ENCODE results near the gene ARL14.
A peak's percentile ranks its signal among the peaks of the same experiment; 100 is the strongest.
"Not testable (repeated sequence)": the region's sequence is repeated elsewhere in the genome, so short reads cannot be mapped to it uniquely, and the experiment has no call there.

Gene ARL14

DNA sequence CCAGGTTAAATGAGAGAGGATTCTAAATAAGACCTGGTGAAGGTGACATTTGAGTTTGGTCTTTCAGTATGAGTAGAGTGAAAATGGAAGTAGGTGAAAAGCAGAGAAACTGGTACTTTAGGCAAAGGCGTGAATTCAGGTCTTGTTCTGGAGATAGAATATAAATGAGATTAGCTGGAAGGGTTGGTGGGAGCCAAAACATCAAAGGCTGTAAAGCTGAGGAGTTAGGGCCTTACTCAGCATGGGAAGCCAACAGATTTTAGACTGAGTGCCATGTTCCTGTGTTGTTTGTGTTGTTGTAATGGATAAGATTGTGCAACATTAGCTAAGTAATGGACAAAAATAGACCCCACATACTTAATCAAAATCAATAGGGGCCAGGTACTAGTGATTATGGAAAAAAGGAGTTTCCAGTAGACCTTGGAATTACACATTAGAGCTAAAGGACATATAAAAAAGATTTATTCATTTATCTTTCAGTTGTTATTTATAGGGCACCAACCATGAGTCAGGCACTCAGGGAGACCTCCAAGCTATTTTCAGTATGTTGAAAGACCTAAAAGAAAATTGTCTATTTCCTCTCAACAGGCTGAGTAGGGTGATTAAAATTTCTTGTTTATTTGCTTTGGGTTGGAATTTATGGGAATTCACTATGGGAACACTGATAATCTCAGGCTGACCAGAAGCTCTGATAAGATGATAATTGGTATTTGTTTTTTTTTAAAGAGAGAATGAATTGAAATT is 20.8 kb downstream of the ARL14 start:
- no peaks in the 10 kb centered on the region for H3K9me3 ChIP-seq (ENCODE audit: control insufficient read depth, low read length)
- peaks cover 23% of the 10 kb centered on the region for H3K4me1 ChIP-seq (ENCODE audit: control insufficient read depth, insufficient read depth, low read length, poor library complexity, severe bottlenecking)
- 67 to 81% methylated on average over 1 of the region's 1 CpG for WGBS, 2 experiments (ENCODE audit: insufficient coverage in 2 of 2)
- H3K27ac ChIP-seq (ENCODE audit: low read depth, low read length, severe bottlenecking): peak overlapping the region; percentile 80
- no peaks in the 10 kb centered on the region for H3K36me3 ChIP-seq (ENCODE audit: control insufficient read depth, insufficient read depth, low read length)
- no peak overlapping the region for H3K4me3 ChIP-seq (ENCODE audit: extremely low read depth, insufficient read depth, low read length, poor library complexity, severe bottlenecking)

DNA sequence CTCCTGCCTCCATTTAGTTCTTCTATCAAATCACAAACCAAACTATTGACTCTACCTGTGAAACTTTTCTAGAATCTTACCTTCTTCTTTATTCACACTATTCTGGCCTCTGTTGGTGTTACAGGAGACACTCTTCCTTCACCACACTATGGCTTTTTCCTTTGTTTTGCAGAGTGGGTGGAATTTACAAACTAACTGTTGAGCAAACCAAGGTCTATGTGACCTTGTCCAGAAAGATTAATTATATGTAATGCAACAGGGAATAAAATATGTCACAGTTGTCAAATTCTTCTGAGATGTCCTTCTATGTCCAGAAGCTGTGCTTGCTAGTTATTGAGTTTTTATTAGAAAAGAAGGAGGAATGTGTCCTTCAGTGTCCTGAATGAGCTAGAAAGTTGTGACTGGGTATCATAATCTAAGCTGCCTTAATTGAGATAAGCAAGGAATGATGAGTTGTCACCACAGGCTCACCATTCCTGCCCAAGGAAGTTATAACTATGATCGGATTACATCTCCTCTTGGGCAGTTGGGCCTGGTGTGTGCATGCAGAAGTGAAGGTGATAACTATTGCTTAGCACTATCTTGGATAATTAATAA is 21.7 kb downstream of the ARL14 start:
- Histone ChIP-seq H3K9me3 (ENCODE audit: control insufficient read depth, low read length) (no peaks in the 10 kb centered on the region), H3K4me3 (ENCODE audit: extremely low read depth, insufficient read depth, low read length, poor library complexity, severe bottlenecking) (no peak overlapping the region), H3K27ac (ENCODE audit: low read depth, low read length, severe bottlenecking) (peak overlapping the region; percentile 80), H3K4me1 (ENCODE audit: control insufficient read depth, insufficient read depth, low read length, poor library complexity, severe bottlenecking) (peaks cover 27% of the 10 kb centered on the region), H3K36me3 (ENCODE audit: control insufficient read depth, insufficient read depth, low read length) (no peaks in the 10 kb centered on the region)
- no CpG with 5 or more reads among the region's 1 CpG for WGBS, 2 experiments (ENCODE audit: insufficient coverage in 2 of 2)

DNA sequence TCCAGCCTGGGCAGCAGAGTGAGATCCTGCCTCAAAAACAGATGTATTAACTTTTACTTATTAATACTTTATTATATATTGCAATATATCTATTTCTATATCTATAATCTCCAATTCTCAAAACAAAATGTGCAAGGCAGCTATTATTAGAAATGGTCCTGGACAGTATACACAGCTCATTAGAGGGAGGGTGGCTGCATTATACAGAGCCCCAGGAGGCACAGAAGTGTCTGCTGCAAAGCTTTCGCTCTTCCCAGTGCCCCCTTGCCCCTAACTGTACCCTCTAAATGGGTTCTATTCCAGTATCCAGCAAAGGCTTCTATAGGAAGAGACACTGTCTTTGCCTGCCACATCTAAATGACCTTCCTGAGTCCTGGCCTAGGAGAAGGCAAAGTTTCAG is 24.5 kb downstream of the ARL14 start:
- H3K36me3 ChIP-seq (ENCODE audit: control insufficient read depth, insufficient read depth, low read length): no peaks in the 10 kb centered on the region
- H3K4me1 ChIP-seq (ENCODE audit: control insufficient read depth, insufficient read depth, low read length, poor library complexity, severe bottlenecking): peaks cover 27% of the 10 kb centered on the region
- no peak overlapping the region for H3K27ac ChIP-seq (ENCODE audit: low read depth, low read length, severe bottlenecking)
- H3K4me3 ChIP-seq (ENCODE audit: extremely low read depth, insufficient read depth, low read length, poor library complexity, severe bottlenecking): no peak overlapping the region
- H3K9me3 ChIP-seq (ENCODE audit: control insufficient read depth, low read length): no peaks in the 10 kb centered on the region
- WGBS, 2 experiments (ENCODE audit: insufficient coverage in 2 of 2): 100% methylated on average over 1 of the region's 1 CpG; no CpG with 5 or more reads in 1 of the 2 experiments

DNA sequence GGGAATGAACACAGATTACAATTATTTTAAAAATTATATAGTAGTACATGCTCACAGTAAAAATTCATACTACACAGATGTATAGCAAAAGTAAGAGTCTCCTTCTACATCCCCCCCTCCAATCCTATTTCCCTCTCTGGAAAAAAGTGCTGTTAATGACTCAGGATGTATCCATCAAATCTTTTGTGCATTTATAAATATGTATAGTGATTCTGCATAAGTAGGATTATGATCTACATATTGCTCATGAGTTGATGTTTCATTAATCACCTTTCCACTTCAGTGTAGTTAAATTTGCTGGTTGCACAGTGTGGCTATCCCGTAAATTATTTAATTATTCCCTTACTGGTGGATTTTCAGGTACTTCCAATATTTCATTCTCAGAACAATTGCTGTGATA is 25.3 kb downstream of the ARL14 start:
- no peaks in the 10 kb centered on the region for H3K36me3 ChIP-seq (ENCODE audit: control insufficient read depth, insufficient read depth, low read length)
- H3K9me3 ChIP-seq (ENCODE audit: control insufficient read depth, low read length): no peaks in the 10 kb centered on the region
- peaks cover 27% of the 10 kb centered on the region for H3K4me1 ChIP-seq (ENCODE audit: control insufficient read depth, insufficient read depth, low read length, poor library complexity, severe bottlenecking)
- no peak overlapping the region for H3K27ac ChIP-seq (ENCODE audit: low read depth, low read length, severe bottlenecking)
- 100% methylated on average over 1 of the region's 1 CpG; no CpG with 5 or more reads in 1 of the 2 experiments for WGBS, 2 experiments (ENCODE audit: insufficient coverage in 2 of 2)
- no peak overlapping the region for H3K4me3 ChIP-seq (ENCODE audit: extremely low read depth, insufficient read depth, low read length, poor library complexity, severe bottlenecking)

DNA sequence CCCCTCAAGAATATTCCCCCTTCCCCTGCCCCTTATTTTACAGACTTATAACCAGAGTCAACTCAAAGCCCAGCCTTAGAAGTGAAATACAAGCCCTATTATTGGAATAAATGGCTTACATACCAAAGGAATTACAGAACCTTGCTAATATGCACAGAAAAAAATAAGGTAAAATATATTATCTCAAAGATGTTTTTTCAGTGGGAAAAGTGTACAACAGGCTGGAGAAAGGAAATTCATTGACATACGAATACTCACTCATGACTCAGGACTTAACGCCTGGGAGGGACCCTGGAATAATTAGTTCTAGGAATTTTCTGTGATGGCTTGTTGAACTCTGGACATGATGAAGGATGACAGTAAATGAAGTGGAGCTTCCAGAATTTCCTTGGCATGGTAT is 27.0 kb downstream of the ARL14 start:
- no peaks in the 10 kb centered on the region for H3K36me3 ChIP-seq (ENCODE audit: control insufficient read depth, insufficient read depth, low read length)
- H3K9me3 ChIP-seq (ENCODE audit: control insufficient read depth, low read length): no peaks in the 10 kb centered on the region
- no peak overlapping the region for H3K4me3 ChIP-seq (ENCODE audit: extremely low read depth, insufficient read depth, low read length, poor library complexity, severe bottlenecking)
- H3K4me1 ChIP-seq (ENCODE audit: control insufficient read depth, insufficient read depth, low read length, poor library complexity, severe bottlenecking): peaks cover 12% of the 10 kb centered on the region
- WGBS, 2 experiments (ENCODE audit: insufficient coverage in 2 of 2): 90 to 100% methylated on average over 2 of the region's 2 CpGs
- no peak overlapping the region for H3K27ac ChIP-seq (ENCODE audit: low read depth, low read length, severe bottlenecking)

DNA sequence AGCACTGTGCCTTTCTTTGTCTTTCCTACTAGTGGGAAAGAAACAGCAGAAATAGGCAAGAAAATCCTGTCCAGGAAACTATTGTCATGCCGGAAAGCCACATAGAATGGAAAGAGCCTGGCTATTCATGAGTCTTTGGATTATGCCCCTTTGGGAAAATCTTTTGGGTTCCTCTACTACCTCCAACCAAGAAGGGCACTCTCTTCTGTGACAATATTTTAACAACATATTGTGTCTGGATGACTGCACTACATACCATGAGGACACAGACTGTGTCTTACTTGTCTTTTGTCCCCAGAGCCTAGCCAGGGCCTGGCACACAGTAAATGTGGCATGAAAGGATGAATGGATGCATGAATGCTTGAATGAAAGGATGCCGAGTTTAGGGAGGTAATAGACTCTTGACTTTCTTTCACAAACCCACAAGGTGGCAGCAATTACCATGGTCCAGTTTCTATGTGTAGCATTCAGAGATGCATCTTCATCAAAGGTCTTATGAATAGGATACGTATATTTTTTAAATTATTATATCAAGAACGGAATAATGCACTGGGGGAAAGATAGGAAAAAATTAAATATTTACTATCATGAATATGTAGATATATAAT is 30.3 kb downstream of the ARL14 start:
- H3K9me3 ChIP-seq (ENCODE audit: control insufficient read depth, low read length): no peaks in the 10 kb centered on the region
- WGBS, 2 experiments (ENCODE audit: insufficient coverage in 2 of 2): 52% methylated on average over 2 of the region's 4 CpGs; no CpG with 5 or more reads in 1 of the 2 experiments

DNA sequence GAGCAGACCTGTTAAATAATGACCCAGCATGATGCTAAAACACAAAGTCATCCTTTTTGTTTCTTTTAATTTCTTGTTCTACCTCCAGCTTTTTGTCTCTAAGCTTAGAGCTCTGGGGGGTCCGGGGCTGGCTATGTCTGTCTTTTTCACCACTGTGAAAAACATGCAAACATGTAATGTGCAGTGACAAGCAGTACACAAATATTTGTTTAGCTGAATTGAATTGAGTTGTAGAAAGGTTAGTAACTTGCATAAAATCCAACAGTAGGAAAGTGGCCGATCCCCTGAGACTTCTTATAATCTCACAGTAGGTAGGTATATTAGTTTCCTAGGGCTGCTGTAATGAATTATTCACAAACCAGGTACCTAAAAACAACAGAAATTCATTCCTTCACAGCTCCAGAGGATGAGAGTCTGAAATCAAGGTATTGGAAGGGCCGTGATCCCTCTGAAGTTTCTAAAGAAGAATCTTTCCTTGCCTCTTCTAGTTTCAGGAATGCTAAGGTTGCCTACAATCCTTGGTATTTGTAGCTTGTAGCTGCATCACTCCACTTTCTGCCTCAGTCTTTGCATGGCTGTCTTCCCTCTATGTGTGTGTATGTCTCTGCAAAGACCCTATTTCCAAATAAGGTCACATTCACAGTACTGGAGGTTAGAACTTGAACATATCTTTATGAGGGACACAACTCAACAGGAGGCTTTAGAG is 32.7 kb downstream of the ARL14 start:
- no peak overlapping the region for H3K4me3 ChIP-seq (ENCODE audit: extremely low read depth, insufficient read depth, low read length, poor library complexity, severe bottlenecking)
- no peaks in the 10 kb centered on the region for H3K4me1 ChIP-seq (ENCODE audit: control insufficient read depth, insufficient read depth, low read length, poor library complexity, severe bottlenecking)
- WGBS, 2 experiments (ENCODE audit: insufficient coverage in 2 of 2): 83% methylated on average over 2 of the region's 3 CpGs; no CpG with 5 or more reads in 1 of the 2 experiments
- no peak overlapping the region for H3K27ac ChIP-seq (ENCODE audit: low read depth, low read length, severe bottlenecking)
- no peaks in the 10 kb centered on the region for H3K9me3 ChIP-seq (ENCODE audit: control insufficient read depth, low read length)
- H3K36me3 ChIP-seq (ENCODE audit: control insufficient read depth, insufficient read depth, low read length): no peaks in the 10 kb centered on the region

More for the DNA sequence above, 30.3 kb downstream of the ARL14 start:
- H3K27ac ChIP-seq (ENCODE audit: low read depth, low read length, severe bottlenecking): no peak overlapping the region
- H3K4me3 ChIP-seq (ENCODE audit: extremely low read depth, insufficient read depth, low read length, poor library complexity, severe bottlenecking): no peak overlapping the region
- H3K4me1 ChIP-seq (ENCODE audit: control insufficient read depth, insufficient read depth, low read length, poor library complexity, severe bottlenecking): peaks cover 8% of the 10 kb centered on the region
- H3K36me3 ChIP-seq (ENCODE audit: control insufficient read depth, insufficient read depth, low read length): no peaks in the 10 kb centered on the region

DNA sequence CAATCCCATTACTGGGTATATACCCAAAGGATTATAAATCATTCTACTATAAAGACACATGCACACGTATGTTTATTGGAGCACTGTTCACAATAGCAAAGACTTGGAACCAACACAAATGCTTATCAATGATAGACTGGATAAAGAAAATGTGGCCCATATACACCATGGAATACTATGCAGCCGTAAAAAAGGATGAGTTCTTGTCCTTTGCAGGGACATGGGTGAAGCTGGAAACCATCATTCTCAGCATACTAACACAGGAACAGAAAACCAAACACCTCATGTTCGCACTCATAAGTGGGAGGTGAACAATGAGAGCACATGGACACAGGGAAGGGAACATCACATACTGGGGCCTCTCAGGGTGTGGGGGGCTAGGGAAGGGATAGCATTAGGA is 36.2 kb downstream of the ARL14 start:
- H3K36me3 ChIP-seq (ENCODE audit: control insufficient read depth, insufficient read depth, low read length); H3K4me3 ChIP-seq (ENCODE audit: extremely low read depth, insufficient read depth, low read length, poor library complexity, severe bottlenecking); H3K9me3 ChIP-seq (ENCODE audit: control insufficient read depth, low read length); H3K27ac ChIP-seq (ENCODE audit: low read depth, low read length, severe bottlenecking); H3K4me1 ChIP-seq (ENCODE audit: control insufficient read depth, insufficient read depth, low read length, poor library complexity, severe bottlenecking): not testable (repeated sequence)
- 80% methylated on average over 1 of the region's 3 CpGs; no CpG with 5 or more reads in 1 of the 2 experiments for WGBS, 2 experiments (ENCODE audit: insufficient coverage in 2 of 2)

DNA sequence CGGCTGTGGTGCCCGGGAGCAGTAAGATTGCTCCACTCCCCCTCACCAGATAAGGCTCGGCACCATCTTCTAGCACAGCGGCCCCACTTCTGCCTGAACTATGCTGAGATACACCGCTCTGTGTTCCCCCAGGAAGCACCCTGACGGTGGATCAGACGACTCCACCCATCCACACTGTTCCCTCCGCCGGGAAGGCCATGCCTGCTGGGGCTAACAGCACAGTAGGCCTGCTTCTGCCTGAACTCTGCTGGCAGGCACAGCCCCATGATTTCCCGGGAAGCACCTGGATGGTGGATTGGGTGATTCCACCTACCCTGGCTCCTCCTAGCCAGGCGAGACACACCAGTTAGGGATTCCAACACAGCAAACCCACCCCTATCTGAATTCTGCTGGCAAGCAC is 42.8 kb downstream of the ARL14 start:
- Histone ChIP-seq H3K4me3 (ENCODE audit: extremely low read depth, insufficient read depth, low read length, poor library complexity, severe bottlenecking) (no peak overlapping the region), H3K27ac (ENCODE audit: low read depth, low read length, severe bottlenecking) (no peak overlapping the region), H3K36me3 (ENCODE audit: control insufficient read depth, insufficient read depth, low read length) (no peaks in the 10 kb centered on the region), H3K9me3 (ENCODE audit: control insufficient read depth, low read length) (no peaks in the 10 kb centered on the region), H3K4me1 (ENCODE audit: control insufficient read depth, insufficient read depth, low read length, poor library complexity, severe bottlenecking) (no peaks in the 10 kb centered on the region)
- WGBS, 2 experiments (ENCODE audit: insufficient coverage in 2 of 2): 91 to 98% methylated on average over 5 to 6 of the region's 11 CpGs

DNA sequence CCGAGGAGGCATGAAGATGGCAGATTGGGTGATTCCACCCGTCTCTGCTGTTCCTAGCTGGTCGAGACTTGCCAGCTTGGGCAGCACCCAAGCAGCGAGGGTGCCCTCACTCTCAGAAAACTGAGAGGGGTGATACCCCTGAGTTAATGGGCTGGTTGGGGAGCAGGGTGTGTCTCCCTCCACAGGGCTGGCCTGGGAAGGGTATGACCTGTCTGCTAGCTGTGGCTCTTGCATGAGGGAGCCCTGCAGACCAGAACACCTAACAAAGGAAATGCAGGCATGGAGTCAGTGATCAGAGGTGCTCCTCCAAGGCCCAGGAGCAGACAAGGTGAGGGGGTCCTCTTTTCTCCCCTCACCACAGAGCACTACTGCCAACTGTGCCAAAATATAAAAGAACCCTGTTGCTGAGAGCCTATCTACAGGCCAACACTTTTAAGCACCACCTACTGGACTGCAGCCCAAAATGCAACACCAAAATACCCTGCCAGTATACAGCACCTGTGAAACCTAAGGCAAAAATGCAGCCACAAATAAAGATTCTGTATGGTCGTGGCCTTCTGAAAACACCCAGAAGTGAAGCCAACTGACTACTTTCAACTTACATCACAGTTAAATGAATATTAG is 43.3 kb downstream of the ARL14 start:
- no peak overlapping the region for H3K4me3 ChIP-seq (ENCODE audit: extremely low read depth, insufficient read depth, low read length, poor library complexity, severe bottlenecking)
- no peaks in the 10 kb centered on the region for H3K36me3 ChIP-seq (ENCODE audit: control insufficient read depth, insufficient read depth, low read length)
- no peaks in the 10 kb centered on the region for H3K9me3 ChIP-seq (ENCODE audit: control insufficient read depth, low read length)
- H3K27ac ChIP-seq (ENCODE audit: low read depth, low read length, severe bottlenecking): no peak overlapping the region
- no peaks in the 10 kb centered on the region for H3K4me1 ChIP-seq (ENCODE audit: control insufficient read depth, insufficient read depth, low read length, poor library complexity, severe bottlenecking)
- 85 to 93% methylated on average over 3 to 5 of the region's 5 CpGs for WGBS, 2 experiments (ENCODE audit: insufficient coverage in 2 of 2)
